HL-60 (cell line): ENCODE data around the gene SPATA33.
"Not testable (repeated sequence)": the region's sequence is repeated elsewhere in the genome, so short reads cannot be mapped to it uniquely, and the experiment has no call there.

Experiments
- CTCF ChIP-seq: IDR thresholded peaks from one replicate; pipeline ENCODE4 v1.5.1; 2011; ENCODE audit warnings: low read length, control low read depth, inconsistent platforms; ENCODE audit not compliant: insufficient read depth
- POLR2AphosphoS5 ChIP-seq: IDR thresholded peaks from 2 replicates; pipeline ENCODE4 v1.6.1; 2012; ENCODE audit warnings: low read depth
- SPI1 ChIP-seq: IDR thresholded peaks from 2 replicates; pipeline ENCODE4 v1.6.1; 2012; ENCODE audit warnings: low read depth, mild to moderate bottlenecking, borderline replicate concordance
- TF ChIP-seq, protein P1 (sequence below): IDR thresholded peaks from 2 replicates; pipeline ENCODE4 v1.6.1; 2012; ENCODE audit warnings: low read depth; ENCODE audit not compliant: insufficient replicate concordance

GRCh38 chr16:89667000-89667399 is 9.4 kb downstream of the SPATA33 start:
- TF ChIP-seq, protein P1, sequence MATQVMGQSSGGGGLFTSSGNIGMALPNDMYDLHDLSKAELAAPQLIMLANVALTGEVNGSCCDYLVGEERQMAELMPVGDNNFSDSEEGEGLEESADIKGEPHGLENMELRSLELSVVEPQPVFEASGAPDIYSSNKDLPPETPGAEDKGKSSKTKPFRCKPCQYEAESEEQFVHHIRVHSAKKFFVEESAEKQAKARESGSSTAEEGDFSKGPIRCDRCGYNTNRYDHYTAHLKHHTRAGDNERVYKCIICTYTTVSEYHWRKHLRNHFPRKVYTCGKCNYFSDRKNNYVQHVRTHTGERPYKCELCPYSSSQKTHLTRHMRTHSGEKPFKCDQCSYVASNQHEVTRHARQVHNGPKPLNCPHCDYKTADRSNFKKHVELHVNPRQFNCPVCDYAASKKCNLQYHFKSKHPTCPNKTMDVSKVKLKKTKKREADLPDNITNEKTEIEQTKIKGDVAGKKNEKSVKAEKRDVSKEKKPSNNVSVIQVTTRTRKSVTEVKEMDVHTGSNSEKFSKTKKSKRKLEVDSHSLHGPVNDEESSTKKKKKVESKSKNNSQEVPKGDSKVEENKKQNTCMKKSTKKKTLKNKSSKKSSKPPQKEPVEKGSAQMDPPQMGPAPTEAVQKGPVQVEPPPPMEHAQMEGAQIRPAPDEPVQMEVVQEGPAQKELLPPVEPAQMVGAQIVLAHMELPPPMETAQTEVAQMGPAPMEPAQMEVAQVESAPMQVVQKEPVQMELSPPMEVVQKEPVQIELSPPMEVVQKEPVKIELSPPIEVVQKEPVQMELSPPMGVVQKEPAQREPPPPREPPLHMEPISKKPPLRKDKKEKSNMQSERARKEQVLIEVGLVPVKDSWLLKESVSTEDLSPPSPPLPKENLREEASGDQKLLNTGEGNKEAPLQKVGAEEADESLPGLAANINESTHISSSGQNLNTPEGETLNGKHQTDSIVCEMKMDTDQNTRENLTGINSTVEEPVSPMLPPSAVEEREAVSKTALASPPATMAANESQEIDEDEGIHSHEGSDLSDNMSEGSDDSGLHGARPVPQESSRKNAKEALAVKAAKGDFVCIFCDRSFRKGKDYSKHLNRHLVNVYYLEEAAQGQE: not testable (repeated sequence)
- peak; percentile 9 for TF ChIP-seq CTCF
- not testable (repeated sequence) for TF ChIP-seq POLR2AphosphoS5, SPI1
